Activated T-helper 17 cell treated with anti-CD3 and anti-CD28 coated beads, Interleukin-2, amount 50 U/mL, for 72 hours (primary cell): Measurements from ENCODE around the gene RAB4A. TPM values are rescaled to one million over a fixed set of nuclear protein-coding genes. Genes with fewer than 3 reads are reported as not detected.

Experiments used
- ATAC-seq: fragments of 150-1000 bp; cut with Tn5 transposase; replicated peaks from 2 replicates; pipeline ENCODE4 v1.10.0; 2021; ENCODE audit warnings: mild to moderate bottlenecking, moderate library complexity
- H3K27ac Mint-ChIP-seq: one replicate; pipeline ENCODE4 v1.8.0; 2022; ENCODE audit warnings: mixed read lengths
- H3K27me3 Mint-ChIP-seq: one replicate; pipeline ENCODE4 v1.8.0; 2022; ENCODE audit warnings: mixed read lengths
- H3K36me3 Mint-ChIP-seq: one replicate; pipeline ENCODE4 v1.8.0; 2022; ENCODE audit warnings: low read depth, mild to moderate bottlenecking, mixed read lengths
- H3K4me1 Mint-ChIP-seq: one replicate; pipeline ENCODE4 v1.8.0; 2022; ENCODE audit warnings: mixed read lengths
- H3K4me3 Mint-ChIP-seq: one replicate; pipeline ENCODE4 v1.8.0; 2022; ENCODE audit warnings: mild to moderate bottlenecking, mixed read lengths
- H3K9me3 Mint-ChIP-seq: one replicate; pipeline ENCODE4 v1.8.0; 2022; ENCODE audit warnings: mixed read lengths
- total RNA-seq, 2 donors: library from RNA; stranded (reverse); gene quantifications; one replicate each; pipeline ENCODE4 v1.2.3, GENCODE V29; 2022

The RAB4A gene
- total RNA-seq, 2 donors from 2014 or later, result 35.2 to 36.6 TPM

DNA sequence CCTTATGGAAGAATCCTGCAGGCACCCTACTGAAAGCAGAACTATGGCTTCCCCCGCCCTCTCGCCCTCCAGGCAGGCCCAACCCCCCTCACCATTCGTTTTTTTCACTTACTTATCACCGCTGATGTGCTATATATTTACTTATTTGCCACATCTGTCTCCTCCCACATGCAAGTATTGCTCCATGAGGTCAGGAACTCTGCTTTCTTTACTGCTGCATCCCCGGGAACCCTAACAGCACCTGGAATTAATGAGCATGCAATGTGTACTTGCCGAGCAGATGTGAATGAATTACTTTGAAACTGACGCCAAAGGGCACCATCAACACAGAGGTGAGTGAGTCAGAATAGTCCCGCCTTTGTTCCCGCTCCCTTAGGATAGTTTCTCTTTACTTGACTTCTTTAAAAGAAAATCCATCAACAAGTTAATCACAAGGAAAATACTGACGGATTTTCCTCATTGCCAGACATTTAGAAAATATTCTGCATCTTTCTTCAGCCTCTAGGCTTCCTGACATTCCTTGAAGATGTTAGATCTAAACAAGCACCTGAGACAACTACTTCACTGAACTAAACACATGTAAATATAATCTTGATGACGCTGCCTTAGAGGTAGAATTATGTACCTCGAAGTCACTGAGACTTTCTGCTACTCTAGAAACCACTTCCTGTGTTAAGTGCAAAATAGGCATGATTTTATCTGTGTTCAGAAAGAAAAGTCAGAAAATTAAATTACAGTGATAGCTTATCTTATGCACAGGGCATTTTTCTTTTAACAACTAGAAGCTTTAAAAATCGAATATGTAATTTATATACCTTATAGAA, 17.5 kb upstream of the RAB4A start:
- Mint-ChIP-seq H3K4me3 (peak overlapping the region; percentile 81), H3K27me3 (no peaks in the 10 kb centered on the region), H3K4me1 (peaks cover 51% of the 10 kb centered on the region), H3K27ac (peak overlapping the region; percentile 71), H3K36me3 (no peaks in the 10 kb centered on the region), H3K9me3 (no peaks in the 10 kb centered on the region)
- peak; percentile 83 for ATAC-seq

DNA sequence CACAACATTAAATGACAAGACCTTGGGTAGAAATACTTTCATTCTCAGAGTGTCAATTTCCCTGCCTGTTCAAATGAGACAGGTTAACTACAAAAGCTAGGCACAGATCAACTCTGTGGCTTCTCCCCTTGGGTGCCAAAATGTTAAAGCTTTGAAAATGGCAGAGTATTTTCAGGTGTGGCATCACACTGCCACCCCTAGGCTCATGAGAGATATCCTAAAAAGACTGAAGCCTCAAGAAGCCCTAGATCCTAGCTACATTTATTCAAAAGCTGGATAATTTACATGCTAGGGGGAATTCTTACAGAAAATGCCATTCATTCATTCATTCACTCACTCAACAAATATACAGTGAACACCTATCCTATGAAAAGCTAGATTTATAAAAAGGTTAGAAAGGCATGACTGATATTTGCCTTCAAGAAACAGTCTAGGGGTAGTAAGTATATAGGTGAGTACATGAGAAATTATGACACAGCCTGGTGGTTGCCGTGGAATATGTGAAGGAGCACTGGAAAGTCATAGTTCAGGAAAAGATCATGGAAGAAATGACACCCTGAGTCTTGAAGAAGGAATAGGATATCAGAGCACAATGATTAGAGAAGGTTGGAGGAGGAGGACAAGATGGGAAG, 15.9 kb upstream of the RAB4A start:
- peak overlapping the region; percentile 42 for H3K4me3 Mint-ChIP-seq

DNA sequence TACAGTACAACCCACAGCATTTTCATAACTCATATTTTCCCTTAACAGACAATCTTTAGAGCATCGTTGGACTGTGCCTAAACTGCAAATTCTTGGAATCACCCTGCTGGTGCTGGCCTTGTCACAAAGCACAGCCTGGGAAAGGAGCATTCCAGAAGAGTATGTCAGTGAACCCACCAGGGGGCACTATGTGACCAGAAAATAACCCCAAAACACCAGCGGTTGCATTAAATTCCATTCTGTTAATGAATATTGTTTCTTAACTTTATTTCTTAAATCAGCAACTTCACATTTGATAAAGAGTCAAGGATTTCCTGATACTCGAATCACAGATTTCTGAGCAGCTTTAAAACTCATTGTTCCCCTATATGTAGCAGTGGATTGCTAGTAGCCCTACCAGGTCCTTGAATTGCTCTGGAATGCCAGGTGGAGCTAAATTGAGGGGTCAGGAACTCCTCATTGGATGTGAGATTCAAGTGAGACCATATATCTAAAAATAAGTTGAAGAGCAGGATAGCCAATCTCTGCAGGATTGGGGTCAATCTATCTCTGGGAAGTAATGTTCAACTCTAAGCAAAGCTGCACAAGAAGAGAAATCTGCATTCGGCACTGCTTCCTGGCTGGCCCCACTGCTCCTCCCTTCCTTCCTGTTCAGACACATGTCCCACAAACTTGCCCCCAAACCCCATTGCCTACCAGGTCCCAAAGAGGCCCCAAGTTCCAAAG, 12.7 kb upstream of the RAB4A start:
- Mint-ChIP-seq H3K4me1 (peaks cover 21% of the 10 kb centered on the region), H3K9me3 (no peaks in the 10 kb centered on the region), H3K36me3 (no peaks in the 10 kb centered on the region), H3K27ac (peak overlapping the region; percentile 67), H3K4me3 (no peak overlapping the region), H3K27me3 (no peaks in the 10 kb centered on the region)
- peak; percentile 35 for ATAC-seq

More for the DNA sequence above, 15.9 kb upstream of the RAB4A start:
- peak; percentile 60 for ATAC-seq
- Mint-ChIP-seq H3K9me3 (no peaks in the 10 kb centered on the region), H3K4me1 (peaks cover 37% of the 10 kb centered on the region), H3K36me3 (no peaks in the 10 kb centered on the region), H3K27ac (peak overlapping the region; percentile 50), H3K27me3 (no peaks in the 10 kb centered on the region)

DNA sequence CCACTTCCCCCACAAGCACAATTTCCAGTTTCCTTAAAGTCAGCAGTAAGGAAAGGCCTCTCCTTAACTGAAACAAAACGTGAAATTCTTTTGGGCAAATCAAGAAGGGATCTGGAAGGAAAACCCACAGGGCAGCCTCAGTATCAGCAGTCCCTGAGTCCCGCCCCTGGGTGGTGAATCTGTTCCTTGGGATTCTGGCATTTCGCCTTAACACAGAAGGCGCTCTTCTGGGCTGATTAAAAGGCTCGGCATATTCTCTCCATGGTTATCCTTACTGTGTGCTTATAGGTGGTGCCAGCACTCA, 12.2 kb upstream of the RAB4A start:
- no peaks in the 10 kb centered on the region for H3K27me3 Mint-ChIP-seq
- H3K9me3 Mint-ChIP-seq, result no peaks in the 10 kb centered on the region
- peaks cover 16% of the 10 kb centered on the region for H3K4me1 Mint-ChIP-seq
- H3K4me3 Mint-ChIP-seq, result no peak overlapping the region
- no peak for ATAC-seq
- no peak overlapping the region for H3K27ac Mint-ChIP-seq
- H3K36me3 Mint-ChIP-seq, result no peaks in the 10 kb centered on the region

DNA sequence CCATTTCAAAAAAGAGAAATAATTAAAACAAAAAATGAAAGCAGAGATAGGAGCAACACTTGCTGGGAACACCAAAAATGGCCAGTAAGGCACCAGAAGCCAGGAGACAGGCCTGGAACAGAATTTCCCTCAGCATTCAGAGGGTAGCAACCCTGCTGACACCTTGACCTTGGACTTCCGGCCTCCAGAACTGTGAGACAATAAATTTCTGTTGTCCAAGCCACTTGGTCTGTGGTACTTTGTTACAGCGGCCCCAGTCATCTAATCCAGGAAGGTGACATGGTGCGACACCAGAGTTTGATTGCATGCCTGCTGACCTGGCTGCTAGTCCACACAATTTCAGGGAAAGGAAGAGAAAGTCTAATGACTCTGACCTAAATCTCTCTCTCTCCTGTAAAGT, 10.6 kb upstream of the RAB4A start:
- Mint-ChIP-seq H3K9me3 (no peaks in the 10 kb centered on the region), H3K36me3 (no peaks in the 10 kb centered on the region), H3K4me1 (peaks cover 9% of the 10 kb centered on the region), H3K27ac (peak overlapping the region; percentile 20), H3K27me3 (no peaks in the 10 kb centered on the region), H3K4me3 (no peak overlapping the region)
- ATAC-seq, result no peak

DNA sequence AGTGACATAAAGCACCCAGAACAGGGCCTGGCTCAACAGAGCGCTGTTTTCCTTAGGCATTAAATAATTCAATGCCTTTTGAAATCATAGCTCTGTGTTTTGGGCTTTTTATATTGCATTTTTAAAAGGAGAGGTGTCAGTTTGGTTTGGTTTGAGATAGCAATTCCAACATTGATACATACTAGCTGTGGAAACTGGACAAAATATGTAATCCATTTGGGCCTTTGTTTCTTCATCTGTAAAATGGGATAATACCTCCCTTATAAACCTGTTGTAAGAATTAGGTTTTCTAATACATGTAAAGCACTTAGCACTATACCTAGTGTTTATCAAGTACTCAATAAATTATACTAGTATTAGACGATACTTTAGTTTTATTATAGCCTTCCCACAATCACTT, 8.7 kb upstream of the RAB4A start:
- H3K4me1 Mint-ChIP-seq, result peaks cover 12% of the 10 kb centered on the region
- H3K4me3 Mint-ChIP-seq, result no peak overlapping the region
- H3K9me3 Mint-ChIP-seq, result no peaks in the 10 kb centered on the region
- no peaks in the 10 kb centered on the region for H3K36me3 Mint-ChIP-seq
- H3K27ac Mint-ChIP-seq, result no peak overlapping the region
- H3K27me3 Mint-ChIP-seq, result no peaks in the 10 kb centered on the region
- ATAC-seq, result no peak

DNA sequence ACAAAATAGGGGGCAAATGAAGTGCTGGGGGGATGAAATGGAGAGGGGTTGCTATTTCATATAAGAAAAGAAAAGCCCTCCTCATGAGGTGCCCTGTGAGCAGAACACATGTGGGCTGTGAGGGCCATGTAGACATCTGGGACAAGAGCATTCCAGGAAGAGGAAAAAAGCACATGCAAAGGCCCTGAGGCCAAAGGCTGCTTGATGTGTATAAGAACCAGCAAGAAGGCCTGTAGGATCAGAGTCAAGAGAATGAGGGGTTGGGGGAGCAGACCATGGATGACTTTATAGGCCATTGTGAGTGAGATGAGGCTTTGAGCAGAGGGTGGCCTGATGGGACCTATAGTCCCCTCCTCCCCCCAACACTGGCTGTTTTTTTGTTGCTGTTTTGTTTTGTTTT, 7.7 kb upstream of the RAB4A start:
- ATAC-seq, result no peak
- Mint-ChIP-seq H3K36me3 (no peaks in the 10 kb centered on the region), H3K4me3 (no peak overlapping the region), H3K27me3 (no peaks in the 10 kb centered on the region), H3K4me1 (peaks cover 7% of the 10 kb centered on the region), H3K9me3 (no peaks in the 10 kb centered on the region), H3K27ac (no peak overlapping the region)

DNA sequence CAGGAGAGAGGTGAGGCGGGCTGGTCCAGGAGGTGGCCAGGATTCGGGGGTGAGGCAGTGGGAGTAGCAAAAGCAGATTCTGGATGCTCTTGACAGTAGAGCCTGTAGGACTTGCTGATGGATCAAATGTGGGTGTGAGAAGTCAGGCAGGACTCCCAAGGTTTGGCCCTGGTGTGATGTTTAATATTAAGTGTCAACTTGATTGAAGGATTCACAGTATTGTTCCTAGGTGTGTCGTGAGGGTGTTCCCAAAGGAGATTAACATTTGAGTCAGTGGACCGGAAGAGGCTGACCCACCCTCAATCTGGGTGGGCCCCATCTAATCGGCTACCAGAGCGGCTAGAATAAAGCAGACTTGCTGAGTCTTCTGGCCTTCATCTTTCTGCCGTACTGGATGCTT, 6.8 kb upstream of the RAB4A start:
- no peaks in the 10 kb centered on the region for H3K36me3 Mint-ChIP-seq
- no peak for ATAC-seq
- H3K27me3 Mint-ChIP-seq, result no peaks in the 10 kb centered on the region
- H3K27ac Mint-ChIP-seq, result no peak overlapping the region
- H3K4me1 Mint-ChIP-seq, result peaks cover 7% of the 10 kb centered on the region
- no peak overlapping the region for H3K4me3 Mint-ChIP-seq
- no peaks in the 10 kb centered on the region for H3K9me3 Mint-ChIP-seq

DNA sequence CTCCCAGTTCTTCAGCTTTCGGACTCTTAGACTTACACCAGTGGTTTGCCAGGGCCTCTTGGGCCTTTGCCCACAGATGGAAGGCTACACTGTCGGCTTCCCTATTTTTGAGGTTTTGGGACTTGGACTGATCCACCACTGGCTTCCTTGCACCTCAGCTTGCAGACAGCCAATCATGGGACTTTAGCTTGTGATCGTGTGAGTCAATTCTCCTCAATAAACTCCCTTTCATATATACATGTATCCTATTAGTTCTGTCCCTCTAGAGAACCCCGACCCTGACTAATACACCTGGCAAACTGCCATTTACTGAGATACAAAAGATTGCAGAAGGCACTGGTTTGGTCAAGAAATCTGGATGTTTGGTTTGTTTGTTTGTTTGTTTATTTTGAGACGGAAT, 6.4 kb upstream of the RAB4A start:
- Mint-ChIP-seq H3K4me1 (peaks cover 7% of the 10 kb centered on the region), H3K4me3 (no peak overlapping the region), H3K27me3 (no peaks in the 10 kb centered on the region), H3K36me3 (no peaks in the 10 kb centered on the region), H3K27ac (no peak overlapping the region), H3K9me3 (no peaks in the 10 kb centered on the region)
- ATAC-seq, result no peak

DNA sequence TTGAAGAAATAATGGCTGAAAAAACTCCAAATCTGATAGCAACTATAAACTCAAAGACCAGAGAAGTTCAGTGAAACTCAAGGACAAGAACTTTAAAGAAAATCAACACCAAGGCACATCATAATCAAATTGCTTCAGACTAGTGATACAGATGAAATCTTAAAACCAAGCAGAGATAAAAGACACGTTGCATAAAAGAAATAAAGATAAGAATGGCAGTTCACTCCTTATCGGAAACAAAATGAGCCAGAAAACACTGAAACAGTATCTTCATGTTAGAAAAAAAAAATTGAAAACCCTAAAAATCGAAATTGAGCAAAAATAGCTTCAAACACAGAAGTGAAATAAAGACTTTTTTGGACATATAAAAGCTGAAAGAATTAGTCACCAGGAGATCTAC, 4.6 kb upstream of the RAB4A start:
- H3K27me3 Mint-ChIP-seq, result no peaks in the 10 kb centered on the region
- no peak overlapping the region for H3K4me3 Mint-ChIP-seq
- H3K4me1 Mint-ChIP-seq, result peaks cover 7% of the 10 kb centered on the region
- H3K27ac Mint-ChIP-seq, result no peak overlapping the region
- no peak for ATAC-seq
- H3K36me3 Mint-ChIP-seq, result no peaks in the 10 kb centered on the region
- no peaks in the 10 kb centered on the region for H3K9me3 Mint-ChIP-seq

DNA sequence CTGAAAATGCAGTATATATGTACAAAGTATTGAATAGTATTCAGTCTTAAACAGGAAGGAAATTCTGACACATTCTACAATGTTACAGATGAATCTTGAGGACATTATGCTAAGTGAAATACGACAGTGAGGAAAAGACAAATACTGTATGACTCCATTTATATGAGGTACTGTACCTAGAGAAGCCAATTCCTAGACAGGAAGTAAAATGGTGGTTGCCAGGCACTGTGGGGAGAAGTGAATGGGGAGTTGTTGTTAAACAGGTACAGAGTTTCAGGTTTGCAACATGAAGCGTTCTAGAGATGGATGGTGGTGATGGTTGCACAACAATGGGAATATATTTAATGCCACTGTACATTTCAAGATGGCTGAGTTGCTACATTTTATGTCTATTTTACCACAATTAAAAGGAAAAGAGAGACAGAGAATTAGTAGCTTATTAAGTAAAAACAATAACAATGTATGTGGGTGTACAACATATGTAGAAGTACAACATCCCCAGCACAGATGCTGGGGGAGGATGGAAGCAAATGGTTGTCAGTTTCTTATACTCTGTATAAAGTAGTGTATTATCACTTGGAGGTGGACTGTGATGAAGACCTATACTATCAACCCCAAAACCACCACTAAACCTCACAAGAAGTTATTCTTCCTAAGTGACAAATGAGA, 3.9 kb upstream of the RAB4A start:
- peak; percentile 77 for ATAC-seq
- peak overlapping the region; percentile 11 for H3K27ac Mint-ChIP-seq
- H3K36me3 Mint-ChIP-seq, result peaks cover 5% of the 10 kb centered on the region
- H3K27me3 Mint-ChIP-seq, result no peaks in the 10 kb centered on the region
- peaks cover 11% of the 10 kb centered on the region for H3K4me1 Mint-ChIP-seq
- no peaks in the 10 kb centered on the region for H3K9me3 Mint-ChIP-seq
- H3K4me3 Mint-ChIP-seq, result no peak overlapping the region

DNA sequence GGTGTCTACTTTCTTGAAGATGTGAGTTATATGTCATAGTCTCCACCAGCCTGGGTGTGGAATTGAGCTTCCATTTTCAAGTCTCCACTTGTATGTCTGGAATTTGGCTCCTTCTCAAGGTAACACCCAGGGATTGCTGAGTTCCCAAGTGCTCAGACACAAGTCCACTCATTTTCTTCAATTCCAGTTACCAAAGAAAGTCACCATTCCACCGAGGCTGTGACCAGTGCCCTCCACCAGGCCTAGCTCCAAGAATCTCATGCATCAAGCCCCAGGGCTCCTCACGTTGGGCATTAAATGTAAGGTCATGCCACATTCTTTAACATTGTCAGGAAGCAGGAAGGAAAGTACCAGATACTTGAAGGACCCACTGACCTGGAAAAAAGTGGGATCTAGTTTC, 2.4 kb upstream of the RAB4A start:
- no peak for ATAC-seq
- Mint-ChIP-seq H3K4me3 (no peak overlapping the region), H3K27ac (no peak overlapping the region), H3K36me3 (peaks cover 5% of the 10 kb centered on the region), H3K4me1 (peaks cover 23% of the 10 kb centered on the region), H3K9me3 (no peaks in the 10 kb centered on the region), H3K27me3 (no peaks in the 10 kb centered on the region)

DNA sequence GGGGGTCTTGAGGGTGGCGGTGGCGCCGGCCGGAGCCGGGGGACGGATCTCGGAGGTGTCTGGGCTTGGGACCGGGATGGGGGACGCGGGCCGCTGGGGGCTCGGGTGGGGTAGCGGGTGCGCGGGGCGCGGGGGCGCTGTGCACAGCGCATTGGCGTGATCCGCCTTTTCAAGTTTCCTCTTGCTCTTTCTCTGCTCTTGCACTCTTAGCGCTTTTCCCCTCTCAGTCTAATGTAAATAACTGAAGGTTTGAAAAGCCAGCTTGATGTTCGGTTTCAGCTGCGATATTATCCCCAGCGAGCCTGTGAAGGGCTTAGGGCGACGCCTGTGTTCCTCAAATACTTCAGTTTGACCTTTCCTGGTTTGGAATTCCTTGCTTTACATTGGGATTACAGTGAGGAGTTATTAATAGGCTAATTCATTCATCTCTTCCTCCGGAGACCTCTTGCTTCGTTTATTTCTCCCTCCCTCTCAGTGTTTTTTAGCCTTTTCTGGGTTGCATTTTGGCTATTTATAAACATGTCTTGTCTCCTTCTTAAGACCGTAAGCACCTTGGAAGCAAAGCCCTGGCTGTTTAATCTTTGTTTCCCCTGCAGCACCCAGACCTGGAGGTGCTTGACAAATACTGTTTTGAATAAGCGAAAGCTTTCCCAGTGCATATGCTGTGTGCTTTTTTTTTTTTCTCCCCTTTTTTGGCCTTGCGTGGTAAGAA, 693 bp downstream of the RAB4A start:
- Mint-ChIP-seq H3K27me3 (no peaks in the 10 kb centered on the region), H3K9me3 (no peaks in the 10 kb centered on the region), H3K36me3 (peaks cover 10% of the 10 kb centered on the region), H3K4me3 (peak overlapping the region; percentile 94), H3K4me1 (peaks cover 23% of the 10 kb centered on the region), H3K27ac (peak overlapping the region; percentile 92)
- ATAC-seq, result peak; percentile 58
